Gastroesophageal sphincter (tissue), 2 donors: ENCODE results near the gene ZSCAN21.

Source experiments
- POLR2A ChIP-seq, 2 donors: fragments of 450-650 bp; IDR thresholded peaks; one replicate each; pipeline ENCODE4 v1.6.1; 2017; ENCODE audit warnings: antibody characterized with exemption in 2 of 2, mild to moderate bottlenecking in 2 of 2, moderate library complexity in 1 of 2
- POLR2AphosphoS5 ChIP-seq: sonication (generic); formaldehyde crosslinking; IDR thresholded peaks from one replicate; pipeline ENCODE4 v1.6.1; 2017; ENCODE audit warnings: antibody characterized with exemption

- TF ChIP-seq POLR2A (IDR thresholded peaks at IDR 0.05) (no peak), POLR2AphosphoS5 (no peak)
Observed at GRCh38 chr7:100035876-100036275, 13.7 kb upstream of the ZSCAN21 start.
